A549 (cell line): ENCODE data around the gene ULK4. TPM values are rescaled to one million over a fixed set of nuclear protein-coding genes. Genes with fewer than 3 reads are reported as not detected.

Experiments
- ATAC-seq, 2 experiments: fragments of 200-7000 bp in 1 of 2; fragments of >200 bp in 1 of 2; cut with Nextera tagmentation in 1 of 2; cut with Tn5 transposase in 1 of 2; 3 replicates each; pipeline versions ENCODE4 v1.8.0 to v1.9.1; 2018 to 2020; ENCODE audit warnings: mild to moderate bottlenecking in 1 of 2, moderate library complexity in 1 of 2
- CTCF ChIA-PET: fragments of 300-600 bp; sonication (Branson Sonifier 250); formaldehyde crosslinking; extraction: SDS; loops from one replicate; lab custom pipeline; 2021; ENCODE audit warnings: antibody characterized with exemption, inconsistent platforms; lab: Yijun Ruan, JAX
- POLR2A ChIA-PET: fragments of 350-600 bp; formaldehyde crosslinking; extraction: SDS; loops from one replicate; lab custom pipeline; 2021; ENCODE audit warnings: antibody characterized with exemption, inconsistent platforms; lab: Yijun Ruan, JAX
- DNase-seq, 2 experiments: peaks; one replicate each; pipeline versions ENCODE4 v3.0.0 to v3.0.0-alpha.2; 2011 to 2016; ENCODE audit warnings: low read depth in 1 of 2, low spot score in 1 of 2
- FAIRE-seq: peaks from 2 replicates; lab custom pipeline; 2011; peaks lifted over from hg19 to GRCh38; lab: Jason Lieb, UNC
- H3K27ac ChIP-seq, 2 experiments: fragments of >200 bp; sonication (Bioruptor Twin); formaldehyde crosslinking; 3 replicates each; pipeline ENCODE4 v1.5.1; 2016 to 2017
- H3K4me1 ChIP-seq: fragments of >200 bp; sonication (Bioruptor Twin); formaldehyde crosslinking; 3 replicates; pipeline ENCODE4 v1.6.1; 2016
- H3K4me2 ChIP-seq: fragments of >200 bp; sonication (Bioruptor Twin); formaldehyde crosslinking; 3 replicates; pipeline ENCODE4 v1.6.1; 2016
- H3K4me3 ChIP-seq: fragments of >200 bp; sonication (Bioruptor Twin); formaldehyde crosslinking; 3 replicates; pipeline ENCODE4 v1.5.1; 2016
- H3K9me3 ChIP-seq: fragments of >200 bp; sonication (Bioruptor Twin); formaldehyde crosslinking; 3 replicates; pipeline ENCODE4 v1.6.1; 2016
- CEBPB ChIP-seq, 2 experiments: fragments of >200 bp in 1 of 2; sonication (Bioruptor Twin) in 1 of 2; formaldehyde crosslinking in 1 of 2; IDR thresholded peaks; 2 replicates each; pipeline ENCODE4 v1.6.1; 2012 to 2016
- CHD2 ChIP-seq: fragments of 150-350 bp; IDR thresholded peaks from 2 replicates; pipeline ENCODE4 v1.6.1; 2014; ENCODE audit warnings: low read length; ENCODE audit not compliant: partially characterized antibody
- CHD4 ChIP-seq: fragments of 200-600 bp; sonication (generic); IDR thresholded peaks from 2 replicates; pipeline ENCODE4 v1.6.1; 2016; ENCODE audit warnings: antibody characterized with exemption, mild to moderate bottlenecking, borderline replicate concordance
- FOXS1 ChIP-seq: fragments of 250-450 bp; sonication (Bioruptor Pico); IDR thresholded peaks from 2 replicates; pipeline ENCODE4 v1.5.0; 2020; ENCODE audit warnings: mild to moderate bottlenecking, moderate library complexity
- HOXA7 ChIP-seq: fragments of 250-450 bp; sonication (Bioruptor Pico); IDR thresholded peaks from 2 replicates; pipeline ENCODE4 v1.5.0; 2020; ENCODE audit warnings: mild to moderate bottlenecking, moderate library complexity
- HOXB5 ChIP-seq: fragments of 250-450 bp; sonication (Bioruptor Pico); IDR thresholded peaks from 2 replicates; pipeline ENCODE4 v1.5.0; 2020; ENCODE audit warnings: mild to moderate bottlenecking, moderate library complexity
- JUN ChIP-seq, 2 experiments: fragments of >200 bp; sonication (Bioruptor Twin); formaldehyde crosslinking; IDR thresholded peaks; 2 replicates in 1 of 2; 3 replicates in 1 of 2; pipeline ENCODE4 v1.6.1; 2016 to 2017
- JUNB ChIP-seq: fragments of >200 bp; sonication (Bioruptor Twin); formaldehyde crosslinking; IDR thresholded peaks from 2 replicates; pipeline ENCODE4 v1.6.1; 2016
- KDM1A ChIP-seq: fragments of 200-600 bp; sonication (generic); IDR thresholded peaks from 2 replicates; pipeline ENCODE4 v1.6.1; 2016; ENCODE audit warnings: low read depth, mild to moderate bottlenecking
- MAFK ChIP-seq: fragments of 450-650 bp; IDR thresholded peaks from 2 replicates; pipeline ENCODE4 v1.6.1; 2014; ENCODE audit not compliant: partially characterized antibody
- MYC ChIP-seq: IDR thresholded peaks from 2 replicates; pipeline ENCODE4 v1.6.1; 2012; ENCODE audit warnings: mild to moderate bottlenecking, inconsistent platforms, low read length, improper control_type of control experiment, borderline replicate concordance
- RAD21 ChIP-seq, 2 experiments: fragments of >200 bp in 1 of 2; sonication (Bioruptor Twin) in 1 of 2; formaldehyde crosslinking in 1 of 2; IDR thresholded peaks in 1 of 2; conservative IDR thresholded peaks in 1 of 2; 2 replicates in 1 of 2; 3 replicates in 1 of 2; pipeline ENCODE4 v1.6.1; 2012 to 2018; ENCODE audit warnings: inconsistent platforms in 1 of 2
- SREBF2 ChIP-seq: fragments of 450-650 bp; IDR thresholded peaks from 2 replicates; pipeline ENCODE4 v1.6.1; 2014; ENCODE audit warnings: mild to moderate bottlenecking, moderate library complexity
- TP53 ChIP-seq: fragments of 250-450 bp; sonication (Bioruptor Pico); IDR thresholded peaks from 2 replicates; pipeline ENCODE4 v1.5.0; 2021; ENCODE audit warnings: mild to moderate bottlenecking, moderate library complexity
- ZFP36 ChIP-seq: fragments of 450-650 bp; IDR thresholded peaks from 2 replicates; pipeline ENCODE4 v1.6.1; 2014; ENCODE audit warnings: borderline replicate concordance; ENCODE audit not compliant: partially characterized antibody
- WGBS: methylation state at CpG from one replicate; pipeline ENCODE4 v1.1.6; 2017; ENCODE audit errors: missing lambda C conversion rate; 5-methylcytosine and 5-hydroxymethylcytosine counted together
- polyA plus RNA-seq, 4 experiments: library from polyadenylated mRNA; depleted of rRNA in 3 of 4; stranded (reverse); fragments of >200 nt; fragmentation: RNase III in 1 of 4; extraction: RNeasy Plus Mini Kit Qiagen cat#74134 plus additional on column Dnase treatment in 1 of 4; gene quantifications; 2 replicates in 3 of 4; 3 replicates in 1 of 4; pipeline ENCODE4 v1.2.3, GENCODE V29; 2011 to 2017
- TF ChIP-seq, protein P1 (sequence below): fragments of 200-600 bp; sonication (generic); IDR thresholded peaks from 2 replicates; pipeline ENCODE4 v1.6.1; 2016; ENCODE audit warnings: antibody characterized with exemption, mild to moderate bottlenecking, moderate library complexity
- TF ChIP-seq, protein P2 (sequence below): IDR thresholded peaks from 2 replicates; pipeline ENCODE4 v1.6.1; 2012; ENCODE audit warnings: low read depth, borderline replicate concordance
- TF ChIP-seq, protein P3 (sequence below): IDR thresholded peaks from 2 replicates; pipeline ENCODE4 v1.6.1; 2012

ULK4 gene
- polyA plus RNA-seq, 2 of the 4 experiments (the other 2 are of a cell fraction) = 4.9 to 7.7 TPM

DNA sequence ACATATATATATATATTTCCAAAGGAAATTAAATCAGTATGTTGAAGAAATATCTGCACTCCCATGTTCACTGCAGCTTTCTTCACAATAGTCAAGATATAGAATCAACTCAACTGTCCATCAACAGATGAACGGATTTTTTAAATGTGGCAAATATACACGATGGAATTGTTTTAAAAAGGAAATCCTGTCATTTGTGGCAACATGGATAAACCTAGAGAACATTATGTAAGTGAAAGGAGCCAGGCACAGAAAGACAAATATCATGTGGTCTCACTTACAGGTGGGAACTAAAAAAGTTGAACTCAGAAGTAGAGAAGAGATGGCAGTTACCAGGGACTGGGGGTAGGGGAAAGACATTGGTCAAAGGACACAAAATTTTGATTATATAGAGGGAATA lies 253.7 kb downstream of the ULK4 start:
- DNase-seq = no peak
- H3K4me3 ChIP-seq = no peak overlapping the region
- TF ChIP-seq, protein P1, sequence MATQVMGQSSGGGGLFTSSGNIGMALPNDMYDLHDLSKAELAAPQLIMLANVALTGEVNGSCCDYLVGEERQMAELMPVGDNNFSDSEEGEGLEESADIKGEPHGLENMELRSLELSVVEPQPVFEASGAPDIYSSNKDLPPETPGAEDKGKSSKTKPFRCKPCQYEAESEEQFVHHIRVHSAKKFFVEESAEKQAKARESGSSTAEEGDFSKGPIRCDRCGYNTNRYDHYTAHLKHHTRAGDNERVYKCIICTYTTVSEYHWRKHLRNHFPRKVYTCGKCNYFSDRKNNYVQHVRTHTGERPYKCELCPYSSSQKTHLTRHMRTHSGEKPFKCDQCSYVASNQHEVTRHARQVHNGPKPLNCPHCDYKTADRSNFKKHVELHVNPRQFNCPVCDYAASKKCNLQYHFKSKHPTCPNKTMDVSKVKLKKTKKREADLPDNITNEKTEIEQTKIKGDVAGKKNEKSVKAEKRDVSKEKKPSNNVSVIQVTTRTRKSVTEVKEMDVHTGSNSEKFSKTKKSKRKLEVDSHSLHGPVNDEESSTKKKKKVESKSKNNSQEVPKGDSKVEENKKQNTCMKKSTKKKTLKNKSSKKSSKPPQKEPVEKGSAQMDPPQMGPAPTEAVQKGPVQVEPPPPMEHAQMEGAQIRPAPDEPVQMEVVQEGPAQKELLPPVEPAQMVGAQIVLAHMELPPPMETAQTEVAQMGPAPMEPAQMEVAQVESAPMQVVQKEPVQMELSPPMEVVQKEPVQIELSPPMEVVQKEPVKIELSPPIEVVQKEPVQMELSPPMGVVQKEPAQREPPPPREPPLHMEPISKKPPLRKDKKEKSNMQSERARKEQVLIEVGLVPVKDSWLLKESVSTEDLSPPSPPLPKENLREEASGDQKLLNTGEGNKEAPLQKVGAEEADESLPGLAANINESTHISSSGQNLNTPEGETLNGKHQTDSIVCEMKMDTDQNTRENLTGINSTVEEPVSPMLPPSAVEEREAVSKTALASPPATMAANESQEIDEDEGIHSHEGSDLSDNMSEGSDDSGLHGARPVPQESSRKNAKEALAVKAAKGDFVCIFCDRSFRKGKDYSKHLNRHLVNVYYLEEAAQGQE = no peak
- no peak for TF ChIP-seq CHD2
- TF ChIP-seq SREBF2 = no peak
- no peak for TF ChIP-seq HOXB5 (CRISPR knock-in tag)
- TF ChIP-seq, protein P2, sequence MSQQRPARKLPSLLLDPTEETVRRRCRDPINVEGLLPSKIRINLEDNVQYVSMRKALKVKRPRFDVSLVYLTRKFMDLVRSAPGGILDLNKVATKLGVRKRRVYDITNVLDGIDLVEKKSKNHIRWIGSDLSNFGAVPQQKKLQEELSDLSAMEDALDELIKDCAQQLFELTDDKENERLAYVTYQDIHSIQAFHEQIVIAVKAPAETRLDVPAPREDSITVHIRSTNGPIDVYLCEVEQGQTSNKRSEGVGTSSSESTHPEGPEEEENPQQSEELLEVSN = no peak
- no peak for TF ChIP-seq ZFP36
- no peak for TF ChIP-seq KDM1A
- TF ChIP-seq JUN (IDR thresholded peaks at IDR 0.05) = no peak
- no peak for TF ChIP-seq JUNB
- no peak for TF ChIP-seq HOXA7 (CRISPR knock-in tag)
- TF ChIP-seq MYC = no peak
- TF ChIP-seq RAD21 (conservative IDR thresholded peaks at IDR 0.05 in 1 of 2, IDR thresholded peaks at IDR 0.05 in 1 of 2) = no peak
- no peak for TF ChIP-seq TP53 (CRISPR knock-in tag)
- TF ChIP-seq, protein P3, sequence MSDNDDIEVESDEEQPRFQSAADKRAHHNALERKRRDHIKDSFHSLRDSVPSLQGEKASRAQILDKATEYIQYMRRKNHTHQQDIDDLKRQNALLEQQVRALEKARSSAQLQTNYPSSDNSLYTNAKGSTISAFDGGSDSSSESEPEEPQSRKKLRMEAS = no peak
- TF ChIP-seq CEBPB (IDR thresholded peaks at IDR 0.05) = no peak
- no peak for TF ChIP-seq FOXS1 (CRISPR knock-in tag)
- TF ChIP-seq, all 56 proteins: peak for 0
- CTCF ChIA-PET = no interaction called here
- Histone ChIP-seq H3K4me1 (peaks cover 8% of the 10 kb centered on the region; the same call in 1 of the 3 replicates), H3K9me3 (no peaks in the 10 kb centered on the region), H3K27ac (no peak overlapping the region), H3K4me2 (no peak overlapping the region)
- no peak for ATAC-seq
- no peak for FAIRE-seq
- POLR2A ChIA-PET = no interaction called here
- WGBS = 74% methylated on average over 2 of the region's 2 CpGs

DNA sequence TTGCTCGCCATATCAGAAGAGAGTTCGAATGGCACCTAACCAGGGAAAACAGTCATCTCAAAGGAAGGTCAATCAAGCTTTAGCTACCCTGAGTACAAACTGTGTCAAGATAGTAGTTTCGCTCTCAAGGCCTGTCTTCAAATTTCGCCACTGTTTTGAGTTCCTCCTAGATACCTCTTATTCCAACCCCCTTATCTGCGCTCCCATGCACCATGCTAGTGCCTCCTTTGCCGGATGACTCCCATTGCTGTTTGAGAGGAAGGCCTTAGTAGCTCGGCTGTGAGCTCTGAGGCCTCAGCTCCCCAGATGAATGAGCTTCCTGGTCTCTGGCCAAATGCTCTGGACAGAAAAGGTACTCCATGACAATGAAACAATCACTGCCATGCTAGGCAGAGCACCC lies 256.0 kb downstream of the ULK4 start:
- Histone ChIP-seq H3K4me2 (no peak overlapping the region), H3K4me3 (no peak overlapping the region), H3K4me1 (peaks cover 2% of the 10 kb centered on the region; the same call in 1 of the 3 replicates), H3K27ac (no peak overlapping the region), H3K9me3 (no peaks in the 10 kb centered on the region)
- FAIRE-seq = no peak
- WGBS = 87% methylated on average over 7 of the region's 7 CpGs
- ATAC-seq = no peak
- CTCF ChIA-PET = no interaction called here
- TF ChIP-seq FOXS1 (CRISPR knock-in tag) = no peak
- DNase-seq = no peak
- POLR2A ChIA-PET = no interaction called here

DNA sequence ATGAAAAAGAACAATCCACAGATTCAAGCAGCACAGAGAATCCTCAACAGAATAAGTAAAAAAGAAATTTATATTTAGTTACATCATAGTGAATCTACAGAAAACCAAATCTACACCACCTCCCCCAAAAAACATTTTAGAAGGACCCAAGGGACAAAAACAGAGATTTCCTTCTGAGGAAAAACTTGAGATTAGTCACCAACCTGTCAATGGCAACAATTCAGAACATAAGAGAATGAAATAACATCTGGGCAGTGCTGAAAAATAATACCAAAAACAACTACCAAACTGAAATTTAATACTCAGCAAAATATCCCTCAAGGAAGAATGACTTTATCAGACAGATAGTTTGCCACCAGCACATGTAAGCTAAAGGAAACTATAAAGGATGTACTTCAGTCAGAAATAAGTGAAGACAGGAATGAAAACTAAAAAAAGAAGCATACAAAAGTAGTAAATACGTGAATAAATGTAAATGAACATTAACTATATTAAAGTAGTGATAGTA lies 260.7 kb downstream of the ULK4 start:
- no peak overlapping the region for H3K27ac ChIP-seq
- TF ChIP-seq CHD4 (no peak), MAFK (peak; percentile 15)
- H3K9me3 ChIP-seq = no peaks in the 10 kb centered on the region
- H3K4me2 ChIP-seq = no peak overlapping the region
- H3K4me1 ChIP-seq = 0 out of 3 replicates have a peak, but pooled peaks cover 4% of the 10 kb centered on the region
- ChIA-PET CTCF (no interaction called here), POLR2A (no interaction called here)
- ATAC-seq (no peak), FAIRE-seq (no peak), DNase-seq (no peak)
- H3K4me3 ChIP-seq = no peak overlapping the region
- 71% methylated on average over 1 of the region's 1 CpG for WGBS
